ENCODE results near the gene DCHS1.
A peak's percentile ranks its signal among the peaks of the same experiment; 100 is the strongest.

The DCHS1 gene

GRCh38 chr11:6642957-6643356 lies 12.7 kb downstream of the DCHS1 start:
- DNase-seq: no peak

GRCh38 chr11:6640985-6641701 lies 14.5 kb downstream of the DCHS1 start:
- no peak for DNase-seq

GRCh38 chr11:6640036-6640984 lies 15.3 kb downstream of the DCHS1 start:
- no peak for DNase-seq

- DNase-seq: peak in 1 of 2 experiments; percentile 48
These were observed 17.2 kb downstream of the DCHS1 start for GRCh38 chr11:6638429-6638828.

- no peak for DNase-seq
These were observed 17.7 kb downstream of the DCHS1 start for GRCh38 chr11:6637871-6638270.

- no peak for DNase-seq
These were observed 19.1 kb downstream of the DCHS1 start for GRCh38 chr11:6636480-6636879.

GRCh38 chr11:6635082-6635932 lies 20.3 kb downstream of the DCHS1 start:
- DNase-seq: no peak

GRCh38 chr11:6634534-6634933 lies 21.1 kb downstream of the DCHS1 start:
- DNase-seq: no peak

GRCh38 chr11:6633422-6634408 lies 21.9 kb downstream of the DCHS1 start:
- DNase-seq: no peak

GRCh38 chr11:6632116-6633073 lies 23.2 kb downstream of the DCHS1 start:
- no peak for DNase-seq

- DNase-seq: no peak
These were observed 24.2 kb downstream of the DCHS1 start for GRCh38 chr11:6631361-6631890.

- DNase-seq: no peak
These were observed 24.8 kb downstream of the DCHS1 start for GRCh38 chr11:6630632-6631291.

GRCh38 chr11:6629892-6630631 lies 25.5 kb downstream of the DCHS1 start:
- no peak for DNase-seq

GRCh38 chr11:6629573-6629891 lies 26.1 kb downstream of the DCHS1 start:
- DNase-seq: no peak

GRCh38 chr11:6628526-6628925 lies 27.1 kb downstream of the DCHS1 start:
- DNase-seq: no peak

GRCh38 chr11:6627762-6628241 lies 27.8 kb downstream of the DCHS1 start:
- no peak for DNase-seq

GRCh38 chr11:6626971-6627761 lies 28.4 kb downstream of the DCHS1 start:
- no peak for DNase-seq

- DNase-seq: no peak
These were observed 29.7 kb downstream of the DCHS1 start for GRCh38 chr11:6625832-6626420.
